ENCODE measurements around the gene RAB13. TPM values are rescaled to one million over a fixed set of nuclear protein-coding genes. Genes with fewer than 3 reads are reported as not detected.

Gene RAB13
- polyA plus RNA-seq, 3 donors, result 162 to 175 (median 170) TPM

GRCh38 chr1:153942766-153943549, 43.2 kb downstream of the RAB13 start:
- DNase-seq (ENCODE audit: extremely low read depth in 1 of 11, low read depth in 9 of 11, low spot score in 4 of 11), result no peak

GRCh38 chr1:153941826-153942725, 44.1 kb downstream of the RAB13 start:
- no peak for DNase-seq (ENCODE audit: extremely low read depth in 1 of 11, low read depth in 9 of 11, low spot score in 4 of 11)

GRCh38 chr1:153940756-153941155, 45.4 kb downstream of the RAB13 start:
- no peak for DNase-seq (ENCODE audit: extremely low read depth in 1 of 11, low read depth in 9 of 11, low spot score in 4 of 11)

- no peak for DNase-seq (ENCODE audit: extremely low read depth in 1 of 11, low read depth in 9 of 11, low spot score in 4 of 11)
Measured at GRCh38 chr1:153939476-153939875, 46.7 kb downstream of the RAB13 start.

- no peak for DNase-seq (ENCODE audit: extremely low read depth in 1 of 11, low read depth in 9 of 11, low spot score in 4 of 11)
Measured at GRCh38 chr1:153938996-153939395, 47.1 kb downstream of the RAB13 start.

GRCh38 chr1:153937331-153937730, 48.8 kb downstream of the RAB13 start:
- no peak for DNase-seq (ENCODE audit: extremely low read depth in 1 of 11, low read depth in 9 of 11, low spot score in 4 of 11)

GRCh38 chr1:153936011-153936802, 49.9 kb downstream of the RAB13 start:
- no peak for DNase-seq (ENCODE audit: extremely low read depth in 1 of 11, low read depth in 9 of 11, low spot score in 4 of 11)

GRCh38 chr1:153934746-153935145, 51.4 kb downstream of the RAB13 start:
- DNase-seq (ENCODE audit: extremely low read depth in 1 of 11, low read depth in 9 of 11, low spot score in 4 of 11), result no peak

GRCh38 chr1:153933955-153934354, 52.2 kb downstream of the RAB13 start:
- no peak for DNase-seq (ENCODE audit: extremely low read depth in 1 of 11, low read depth in 9 of 11, low spot score in 4 of 11)

- DNase-seq (ENCODE audit: extremely low read depth in 1 of 11, low read depth in 9 of 11, low spot score in 4 of 11), result no peak
Measured at GRCh38 chr1:153933430-153933829, 52.7 kb downstream of the RAB13 start.

- no peak for DNase-seq (ENCODE audit: extremely low read depth in 1 of 11, low read depth in 9 of 11, low spot score in 4 of 11)
Measured at GRCh38 chr1:153932156-153933131, 53.7 kb downstream of the RAB13 start.

Other genes with a start within 250 kb of the RAB13 start
- 10 to 100 TPM; 35.4 to 43.3 (median 40.5) TPM for gene SLC27A3, start 210.9 kb downstream of the RAB13 start, polyA plus RNA-seq (ENCODE audit: insufficient read length in 3 of 3)
- gene GATAD2B, start 63.4 kb downstream of the RAB13 start, polyA plus RNA-seq (ENCODE audit: insufficient read length in 3 of 3), result 10 to 100 TPM; 29.5 to 35.2 (median 29.6) TPM
- 10 to 100 TPM; 30.8 to 49.8 (median 41.8) TPM for gene DENND4B, start 39.6 kb downstream of the RAB13 start, polyA plus RNA-seq (ENCODE audit: insufficient read length in 3 of 3)
- 10 to 100 TPM; 34.9 to 56.5 (median 41.7) TPM for gene CRTC2, start 27.7 kb downstream of the RAB13 start, polyA plus RNA-seq (ENCODE audit: insufficient read length in 3 of 3)
- 10 to 100 TPM; 77.5 to 81.4 (median 80.6) TPM for gene SLC39A1, start 22.8 kb downstream of the RAB13 start, polyA plus RNA-seq (ENCODE audit: insufficient read length in 3 of 3)
- gene CREB3L4, start 18.4 kb downstream of the RAB13 start, polyA plus RNA-seq (ENCODE audit: insufficient read length in 3 of 3), result 10 to 100 TPM; 32.4 to 46.2 (median 34.4) TPM
- 100 to 1,000 TPM in 2 of 3 donors, 10 to 100 TPM in 1; 93.3 to 106 (median 105) TPM for gene JTB, start 8.7 kb downstream of the RAB13 start, polyA plus RNA-seq (ENCODE audit: insufficient read length in 3 of 3)
- 1,000 to 10,000 TPM; 2,539 to 3,295 (median 3,294) TPM for gene RPS27, start 4.4 kb upstream of the RAB13 start, polyA plus RNA-seq (ENCODE audit: insufficient read length in 3 of 3)
- gene NUP210L, start 168.7 kb upstream of the RAB13 start, polyA plus RNA-seq (ENCODE audit: insufficient read length in 3 of 3), result under 1 TPM; 0.04 to 0.18 (median 0.17) TPM
- gene TPM3, start 205.8 kb upstream of the RAB13 start, polyA plus RNA-seq (ENCODE audit: insufficient read length in 3 of 3), result 100 to 1,000 TPM; 269 to 295 (median 275) TPM
- not detected for gene CFAP141, start 220.0 kb upstream of the RAB13 start, polyA plus RNA-seq (ENCODE audit: insufficient read length in 3 of 3)
- gene UBAP2L, start 234.6 kb upstream of the RAB13 start, polyA plus RNA-seq (ENCODE audit: insufficient read length in 3 of 3), result 100 to 1,000 TPM; 184 to 191 (median 185) TPM

All from renal cortex interstitium (tissue), 11 donors.